Stimulated activated CD8-positive, alpha-beta memory T cell treated with anti-CD3 and anti-CD28 coated beads, Interleukin-12 subunit alpha, Interleukin-12 subunit beta, amount 100 ng/mL, for 4 hours (primary cell): Measurements from ENCODE around the gene OTUB2.

Source experiments
- DNase-seq: peaks from one replicate; pipeline ENCODE4 v3.0.0-alpha.2; 2020; ENCODE audit warnings: low read depth

The OTUB2 gene

DNA sequence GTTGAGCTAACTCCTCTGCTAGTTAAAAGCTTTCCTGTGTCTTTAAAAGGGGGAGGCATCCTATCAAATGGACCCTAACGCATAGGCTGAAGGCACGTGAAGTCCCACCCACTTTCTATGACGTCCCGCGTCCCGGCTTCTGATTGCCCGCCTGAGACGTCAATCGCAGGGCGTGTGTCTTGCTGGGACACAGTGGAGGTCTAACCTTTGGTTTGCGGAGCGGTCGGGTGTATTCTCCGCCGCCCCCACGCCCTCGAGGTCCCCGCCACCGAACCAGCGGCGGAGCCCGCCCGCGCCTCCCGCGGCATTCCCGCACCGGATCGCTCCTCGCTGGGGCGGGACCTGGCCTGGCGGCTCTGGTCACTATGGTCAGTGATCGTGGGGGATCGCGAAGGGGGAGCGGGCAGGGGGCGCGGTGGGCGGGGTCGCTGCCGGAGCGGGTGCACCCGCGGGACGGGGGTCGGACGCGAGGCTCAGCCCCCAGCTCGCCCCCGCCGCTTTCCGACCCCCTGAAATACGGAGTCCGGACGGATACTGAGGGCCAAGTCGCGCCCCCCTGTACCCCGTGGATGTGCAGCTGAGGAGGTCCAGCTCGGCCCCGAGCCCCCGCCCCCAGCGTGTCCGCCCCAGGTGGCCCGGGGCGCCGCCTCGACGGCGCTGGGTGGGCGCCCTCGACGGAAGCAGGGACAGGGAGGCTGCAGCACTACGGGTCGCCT is at the start of gene OTUB2:
TSS of gene OTUB2 (plus strand) at position 168 of the 716 bp plus-strand sequence. CDS start at position 366, 198 bp downstream.
- DNase-seq, result peak; percentile 88

DNA sequence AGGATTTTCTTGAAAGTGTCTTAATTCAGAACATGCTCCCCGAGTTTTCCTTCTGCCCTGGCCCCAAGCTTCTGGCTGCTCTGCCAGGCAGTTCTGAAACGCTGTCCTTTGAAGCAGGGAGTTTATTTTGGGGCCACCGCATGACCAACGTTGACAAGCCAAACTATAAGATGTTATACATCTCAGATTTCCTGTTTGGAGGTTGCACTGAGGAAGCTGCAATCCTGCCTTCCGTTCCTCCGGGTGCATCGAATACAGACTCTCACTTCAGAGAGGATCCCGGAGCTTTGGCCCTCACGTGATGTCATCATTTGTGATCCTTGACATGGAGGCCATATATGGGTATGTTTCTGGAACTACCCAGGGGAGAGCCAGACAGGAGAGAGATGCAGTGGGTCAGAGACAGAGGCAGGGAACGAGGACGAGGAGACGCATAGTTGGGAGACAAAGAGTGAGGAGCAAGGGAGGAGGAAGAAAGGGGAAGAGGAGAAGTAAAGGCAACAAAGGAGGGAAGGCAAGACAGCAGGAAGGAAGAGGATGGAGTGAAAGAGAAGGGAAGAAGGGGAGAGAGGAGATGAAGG is 49.6 kb upstream of the OTUB2 start, which contains the start of gene ASB2:
TSS of gene ASB2 (minus strand) at position 94 of the 581 bp plus-strand sequence. CDS start 12,031 bp downstream, outside the sequence.
- no peak for DNase-seq

DNA sequence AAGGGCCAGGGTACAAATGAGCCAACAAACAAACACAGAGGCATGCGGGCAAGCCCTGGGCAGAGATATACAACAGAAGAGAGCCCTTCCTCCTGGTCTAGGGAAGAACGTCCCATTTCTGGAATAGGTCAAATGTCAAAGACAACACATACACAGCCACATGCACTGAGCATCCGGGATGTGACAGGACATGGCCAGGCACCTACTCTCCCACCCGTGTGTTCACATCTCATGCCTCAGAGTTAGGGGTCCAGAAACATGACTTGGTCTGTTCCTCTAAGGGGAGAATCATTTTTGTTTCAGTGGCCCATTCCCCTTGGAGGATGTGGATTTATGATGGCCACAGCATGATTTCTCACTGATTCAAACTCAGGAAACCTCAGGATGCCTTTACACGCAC is 49.0 kb upstream of the OTUB2 start:
- no peak for DNase-seq

DNA sequence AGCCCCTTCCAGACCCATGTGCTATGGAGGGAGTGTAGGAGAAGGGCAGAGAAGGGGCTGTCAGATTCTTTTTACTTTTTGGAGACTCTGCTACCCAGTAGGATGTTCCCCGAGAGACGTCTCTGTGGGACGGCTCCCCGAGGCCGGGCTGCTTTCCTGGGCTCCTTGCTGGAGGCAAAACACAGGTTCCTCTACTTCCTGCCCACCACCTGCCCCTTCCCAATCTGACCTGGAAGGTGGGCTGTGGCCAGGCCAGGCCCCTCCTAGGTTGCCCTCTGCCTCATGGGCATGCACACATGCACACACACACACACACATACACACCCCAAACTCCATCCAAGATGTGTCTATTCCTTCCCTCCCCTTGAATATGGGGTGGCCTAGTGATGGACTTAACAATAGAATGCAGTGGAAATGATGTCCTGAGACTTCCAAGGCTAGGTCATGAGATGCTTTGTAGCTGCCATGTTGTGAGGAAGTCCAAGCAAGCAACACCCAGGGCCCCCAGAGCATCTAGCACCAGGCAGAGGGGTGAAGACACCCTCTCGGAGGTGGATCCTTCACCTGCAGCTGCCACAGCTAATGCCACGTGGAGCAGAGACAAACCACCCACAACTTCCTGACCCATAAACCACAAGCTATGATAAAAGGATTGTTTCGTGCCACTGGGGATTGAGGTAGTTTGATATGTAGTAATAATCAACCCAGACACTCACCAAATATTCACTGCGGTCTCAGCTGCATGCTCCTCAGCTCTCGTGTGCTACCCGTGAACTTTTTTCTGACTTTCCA is 48.2 kb upstream of the OTUB2 start:
- peak; percentile 44 for DNase-seq

DNA sequence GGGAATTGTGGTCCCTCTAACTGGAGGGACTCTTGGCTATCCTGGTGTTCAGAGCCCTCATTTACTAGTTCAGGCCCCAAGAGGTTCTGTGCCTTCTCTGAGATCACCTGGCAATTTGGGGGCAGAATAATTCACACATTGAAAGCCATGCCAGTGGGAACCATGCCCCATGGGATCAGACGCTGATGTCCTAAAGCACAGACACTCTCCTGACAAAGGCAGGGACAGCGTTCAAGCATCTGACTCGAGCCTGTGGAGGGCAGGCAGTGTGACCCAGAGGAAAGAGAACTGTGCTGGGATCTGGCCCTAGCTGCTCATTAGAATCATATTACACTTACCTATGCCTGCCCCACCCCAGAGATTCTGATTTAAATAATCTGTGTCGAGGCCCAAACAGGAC is 47.4 kb upstream of the OTUB2 start:
- DNase-seq, result no peak

DNA sequence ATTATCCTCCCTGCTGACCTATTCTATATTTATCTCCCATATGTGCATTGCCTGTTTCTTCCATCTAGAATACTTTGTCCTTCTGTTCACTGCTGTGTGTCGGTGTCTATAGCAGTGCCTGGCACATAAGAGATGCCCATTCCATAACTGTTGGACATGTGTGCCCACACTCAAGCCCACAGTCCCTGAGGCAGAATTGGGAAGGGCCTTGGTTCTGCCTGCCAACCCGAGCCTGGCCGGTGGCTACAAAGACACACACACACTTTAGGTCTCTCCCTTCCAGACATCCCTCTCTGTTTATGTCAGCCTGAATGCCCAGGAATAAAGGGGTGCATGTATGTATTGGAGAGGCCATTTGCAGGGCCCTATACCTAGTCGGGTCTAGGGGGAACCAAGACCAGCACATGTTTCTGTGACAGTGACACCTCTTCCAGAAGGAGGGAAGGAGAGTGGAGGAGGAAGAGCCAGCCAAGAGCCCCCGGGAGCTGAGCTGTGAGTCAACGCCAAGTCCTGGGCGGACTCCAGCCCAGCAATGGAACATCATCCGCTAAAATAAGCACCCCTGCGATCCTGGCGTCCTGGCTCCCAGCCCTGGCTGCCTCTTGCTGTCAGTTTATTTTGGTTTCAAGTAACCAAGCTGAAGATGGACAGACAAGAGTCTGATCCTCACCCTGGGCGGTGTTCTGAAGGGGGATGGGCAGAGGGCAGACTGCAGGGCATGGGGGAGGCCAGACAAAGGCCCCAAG is 45.5 kb upstream of the OTUB2 start:
- no peak for DNase-seq

DNA sequence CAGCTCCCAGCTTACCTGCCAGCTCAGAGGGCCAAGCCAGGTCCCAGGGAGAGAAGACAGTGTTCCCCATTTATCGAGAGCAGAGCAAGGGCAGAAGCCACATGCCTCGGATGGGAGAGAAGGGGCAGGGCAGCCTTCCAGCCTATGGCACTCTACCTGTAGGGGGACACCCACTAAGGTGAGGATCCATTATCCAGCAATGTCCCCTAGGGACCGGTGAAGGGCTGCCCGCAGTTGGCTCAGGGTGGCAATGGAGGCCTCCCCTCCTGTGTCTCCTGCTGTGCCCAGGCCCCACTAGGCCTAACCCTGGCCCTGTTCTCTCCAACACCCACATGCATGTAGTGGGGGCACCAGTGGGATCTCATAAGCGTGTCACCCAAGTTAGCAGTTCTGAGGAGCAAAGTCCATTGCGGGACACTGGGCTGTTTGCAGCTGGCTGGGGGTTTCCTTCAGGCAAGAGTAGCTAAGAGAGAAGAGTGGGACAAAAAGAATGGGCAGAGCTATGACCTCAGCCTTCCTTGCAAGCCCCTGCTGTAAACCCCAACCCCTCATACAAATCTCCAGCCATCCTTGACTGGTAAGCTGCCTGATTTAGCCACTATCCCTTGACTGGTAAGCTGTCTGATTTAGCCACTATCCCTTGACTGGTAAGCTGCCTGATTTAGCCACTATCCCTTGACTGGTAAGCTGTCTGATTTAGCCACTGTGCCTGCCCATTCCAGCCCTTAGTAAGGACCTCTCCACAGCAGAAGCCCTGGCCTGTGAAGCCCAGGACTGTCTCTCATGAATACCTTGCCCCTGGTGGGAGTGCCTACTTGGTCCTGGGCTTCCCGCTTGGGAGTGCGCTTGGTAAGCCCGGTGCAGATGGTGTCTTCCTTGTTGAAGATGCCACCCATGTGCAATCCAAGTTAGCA is 44.6 kb upstream of the OTUB2 start:
- no peak for DNase-seq

DNA sequence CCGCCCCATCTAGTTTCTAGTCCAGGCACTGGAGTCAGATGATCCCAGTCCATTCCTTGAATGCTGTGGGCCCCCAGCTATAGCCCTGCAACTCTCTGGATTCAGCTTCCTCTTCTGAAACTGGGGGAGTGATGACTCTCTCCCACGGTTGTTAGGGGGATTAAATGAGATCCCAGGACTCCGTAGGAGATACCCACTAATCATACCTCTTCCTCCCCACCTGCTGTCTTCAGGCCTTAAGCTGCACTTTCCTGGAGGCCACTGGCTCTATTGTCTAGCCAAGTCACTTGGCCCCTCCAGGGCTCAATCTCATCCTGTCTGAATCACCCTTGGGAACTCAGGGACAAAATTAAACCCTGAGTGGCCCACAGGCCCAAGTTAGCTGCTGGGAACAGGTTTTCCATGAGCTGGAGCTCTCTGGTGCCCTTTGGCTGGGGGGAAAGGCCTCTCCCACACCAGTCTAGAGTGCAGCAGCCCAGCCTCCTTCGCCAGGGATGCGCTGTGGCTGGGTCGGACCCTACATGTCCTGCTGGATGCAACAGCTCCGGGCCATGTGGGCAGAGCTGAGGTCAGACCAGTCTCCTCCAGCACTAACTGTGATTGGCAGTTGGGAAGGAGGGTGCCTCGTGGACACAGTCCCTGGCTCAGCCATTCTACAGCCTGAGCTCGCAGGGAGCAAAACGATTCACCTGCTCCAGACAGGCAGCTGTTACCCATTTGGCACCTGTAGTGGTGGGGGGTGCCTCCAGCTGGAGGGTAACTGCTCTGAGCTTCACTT is 43.7 kb upstream of the OTUB2 start:
- DNase-seq, result no peak

DNA sequence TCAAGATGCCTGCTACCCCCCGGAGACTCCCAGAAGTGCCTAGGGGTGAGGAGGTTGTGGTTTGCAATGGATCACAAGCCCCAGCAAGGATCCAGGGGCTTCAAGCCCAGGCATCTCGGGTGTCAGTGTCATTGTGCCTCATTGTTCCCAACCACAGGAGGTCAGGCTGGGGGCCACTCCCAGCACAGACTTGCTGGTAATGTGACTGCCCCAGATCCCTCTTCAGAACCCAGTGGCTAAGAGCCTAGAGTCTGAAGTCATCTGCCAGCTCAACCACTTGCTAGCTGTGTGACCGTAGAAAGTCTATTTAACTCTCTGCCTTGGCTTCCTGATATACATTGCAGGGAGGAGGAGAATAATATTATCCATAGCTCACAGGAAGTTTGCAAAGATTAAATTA is 42.1 kb upstream of the OTUB2 start:
- no peak for DNase-seq

DNA sequence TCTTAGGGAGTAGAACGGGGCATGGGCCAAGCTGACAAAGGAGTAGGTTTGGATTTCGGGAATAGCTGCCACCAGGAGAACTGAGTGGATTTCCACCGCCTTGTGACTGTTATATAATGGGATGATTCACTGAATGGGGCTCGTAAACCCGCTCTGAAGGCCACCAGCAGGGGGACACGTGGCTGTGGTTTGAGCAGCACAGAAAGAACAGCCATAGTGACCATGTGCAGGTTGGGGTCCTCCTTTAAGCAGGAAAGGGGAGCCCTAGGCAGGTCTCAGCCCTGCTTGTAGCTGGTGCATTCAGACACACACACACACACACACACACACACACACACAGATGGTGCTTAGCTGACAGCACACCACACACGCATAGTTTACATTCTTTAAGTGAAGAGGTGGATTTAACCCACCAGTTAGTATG is 41.1 kb upstream of the OTUB2 start:
- no peak for DNase-seq

DNA sequence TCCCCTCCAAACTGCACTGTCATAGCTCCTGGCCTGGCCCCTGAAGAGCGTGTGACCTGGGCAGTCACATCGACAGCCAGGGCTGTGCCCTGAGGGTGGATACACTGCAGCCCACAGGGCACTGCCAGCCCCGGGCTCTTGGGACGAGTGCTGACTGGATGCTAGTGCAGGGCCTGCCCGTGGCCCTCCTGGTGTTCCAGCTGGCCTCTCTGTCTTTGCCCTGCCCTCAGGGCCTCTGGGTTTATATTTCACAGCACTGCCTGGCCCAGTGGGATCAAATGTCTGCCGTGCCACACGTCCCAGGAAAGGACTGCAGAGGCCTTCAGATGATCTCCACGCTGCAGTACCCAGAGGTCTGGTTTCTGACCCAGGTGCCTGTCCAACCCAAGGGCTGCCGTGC is 39.2 kb upstream of the OTUB2 start:
- no peak for DNase-seq

DNA sequence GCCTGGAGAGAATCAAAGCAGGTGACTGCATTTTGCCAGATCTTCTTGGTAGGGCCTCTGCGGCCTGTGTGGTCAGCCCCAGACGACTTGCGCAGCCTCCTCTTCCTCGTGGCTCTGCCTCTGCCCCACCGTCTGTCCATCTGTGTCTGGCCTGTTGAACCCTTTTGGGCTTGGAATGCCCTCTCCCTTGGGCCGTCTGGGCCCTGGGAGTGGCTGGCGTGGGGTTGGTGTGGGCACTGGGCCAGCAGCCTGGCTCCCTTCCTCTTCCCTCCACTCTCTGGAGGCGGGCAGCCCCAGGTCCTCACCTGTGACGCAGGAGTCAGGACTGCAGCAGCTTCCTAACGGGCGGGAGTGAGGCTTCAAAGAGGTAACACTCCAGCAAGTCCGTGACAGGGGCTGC is 38.8 kb upstream of the OTUB2 start:
- no peak for DNase-seq

DNA sequence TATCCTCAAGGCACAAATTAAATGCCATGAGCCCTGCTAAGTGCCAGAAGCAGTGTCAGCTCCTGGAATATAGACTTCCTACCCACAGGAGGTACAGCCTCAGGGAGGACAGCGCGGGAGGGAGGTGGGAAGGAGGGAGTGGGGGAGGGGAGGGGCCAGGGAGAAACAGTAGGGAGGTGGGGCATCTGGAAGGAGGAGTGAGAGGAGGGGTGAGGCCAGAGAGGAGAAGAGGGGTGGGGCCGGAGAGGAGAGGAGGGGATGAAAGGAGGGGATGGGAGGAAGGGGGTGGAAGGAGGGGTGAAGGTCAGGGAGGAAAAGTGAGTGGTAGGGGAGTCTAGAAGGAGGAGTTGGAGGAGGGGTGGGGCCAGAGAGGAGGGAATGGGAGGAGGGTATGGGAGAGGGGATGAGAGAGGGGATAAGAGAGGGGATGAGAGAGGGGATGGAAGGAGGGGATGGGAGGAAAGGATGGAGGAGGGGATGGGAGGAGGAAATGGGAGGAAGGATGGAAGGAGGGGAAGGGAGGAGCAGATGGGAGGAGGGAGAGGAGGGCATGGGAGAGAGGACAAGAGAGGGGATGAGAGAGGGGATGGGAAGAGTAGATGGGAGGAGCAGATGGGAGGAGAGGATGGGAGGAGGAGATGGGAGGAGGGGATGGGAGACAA is 38.2 kb upstream of the OTUB2 start:
- no peak for DNase-seq

DNA sequence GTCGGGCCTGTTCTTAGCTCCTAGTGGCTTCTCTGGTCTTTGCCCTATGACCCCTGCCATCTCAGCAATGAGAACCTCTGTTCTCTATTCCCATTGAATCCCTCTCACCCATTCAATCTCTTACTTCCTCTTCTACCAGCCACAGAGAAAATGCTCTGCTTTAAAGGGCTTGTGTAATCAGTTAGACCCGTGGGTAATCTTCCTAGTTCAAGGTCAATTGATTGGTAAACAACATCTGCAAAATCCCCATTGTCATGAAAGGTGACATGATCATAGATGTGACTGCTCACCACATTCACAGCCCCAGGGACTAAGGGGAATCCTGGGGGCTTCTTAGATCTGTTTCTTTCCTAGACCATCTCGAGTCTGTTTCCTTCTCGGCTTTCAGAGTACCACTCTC is 36.2 kb upstream of the OTUB2 start:
- no peak for DNase-seq

DNA sequence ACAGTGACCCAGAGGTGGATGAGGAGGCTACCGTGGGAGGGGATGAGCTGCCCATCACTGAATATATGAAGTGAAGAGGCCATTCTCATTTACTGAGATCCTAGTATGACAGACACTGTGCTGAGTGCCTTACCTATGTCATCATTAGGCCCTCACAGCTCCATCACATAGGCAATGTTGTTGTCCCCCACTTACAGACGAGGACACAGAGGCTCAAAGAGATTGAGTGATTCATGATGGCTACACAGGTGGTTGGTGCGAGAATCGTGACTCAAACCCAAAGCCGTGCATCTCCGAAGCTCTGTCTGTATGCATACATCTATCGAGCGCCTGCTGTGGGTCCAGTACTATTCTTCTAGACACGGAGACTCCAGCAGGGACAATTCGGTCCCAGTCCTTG is 34.9 kb upstream of the OTUB2 start:
- no peak for DNase-seq

DNA sequence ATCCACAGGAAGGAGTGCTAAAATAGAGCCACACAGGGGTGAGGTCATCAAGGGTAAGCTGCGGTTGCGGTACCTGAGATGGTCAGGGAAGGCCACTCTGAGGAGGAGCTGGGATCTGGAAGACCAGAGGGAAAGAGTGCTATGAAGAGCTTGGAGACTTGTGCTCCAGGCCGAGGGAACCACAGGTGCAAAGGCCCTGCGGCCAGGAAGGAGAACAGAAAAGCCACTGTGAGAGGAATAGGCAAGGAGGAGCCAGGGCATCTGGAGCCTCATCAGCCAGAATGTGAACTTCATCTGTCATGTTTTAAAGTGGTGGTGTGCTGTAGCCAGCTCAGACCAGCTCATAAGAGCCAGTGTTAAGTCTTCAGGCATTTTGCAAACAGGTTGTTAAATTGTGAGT is 34.5 kb upstream of the OTUB2 start:
- no peak for DNase-seq

DNA sequence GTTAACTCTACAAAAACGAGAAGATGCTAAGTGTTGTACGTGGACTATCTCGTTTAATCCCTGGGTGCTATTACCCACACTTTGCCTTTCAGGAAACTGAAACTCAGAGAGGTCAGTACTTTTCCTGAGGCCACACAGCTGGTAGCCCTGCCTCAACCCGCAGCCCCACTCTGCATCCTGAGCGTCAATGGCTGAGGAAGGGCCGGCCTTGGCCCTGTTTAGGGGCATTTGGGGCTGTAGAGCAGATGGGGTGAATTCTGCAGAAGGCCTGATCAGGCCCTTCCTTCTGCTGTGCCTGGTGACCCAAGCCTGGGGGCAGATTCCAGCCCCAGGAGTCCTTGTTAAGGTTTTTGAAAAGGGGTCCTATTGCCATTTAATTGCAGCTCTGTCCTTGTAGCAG is 32.8 kb upstream of the OTUB2 start:
- DNase-seq, result no peak

DNA sequence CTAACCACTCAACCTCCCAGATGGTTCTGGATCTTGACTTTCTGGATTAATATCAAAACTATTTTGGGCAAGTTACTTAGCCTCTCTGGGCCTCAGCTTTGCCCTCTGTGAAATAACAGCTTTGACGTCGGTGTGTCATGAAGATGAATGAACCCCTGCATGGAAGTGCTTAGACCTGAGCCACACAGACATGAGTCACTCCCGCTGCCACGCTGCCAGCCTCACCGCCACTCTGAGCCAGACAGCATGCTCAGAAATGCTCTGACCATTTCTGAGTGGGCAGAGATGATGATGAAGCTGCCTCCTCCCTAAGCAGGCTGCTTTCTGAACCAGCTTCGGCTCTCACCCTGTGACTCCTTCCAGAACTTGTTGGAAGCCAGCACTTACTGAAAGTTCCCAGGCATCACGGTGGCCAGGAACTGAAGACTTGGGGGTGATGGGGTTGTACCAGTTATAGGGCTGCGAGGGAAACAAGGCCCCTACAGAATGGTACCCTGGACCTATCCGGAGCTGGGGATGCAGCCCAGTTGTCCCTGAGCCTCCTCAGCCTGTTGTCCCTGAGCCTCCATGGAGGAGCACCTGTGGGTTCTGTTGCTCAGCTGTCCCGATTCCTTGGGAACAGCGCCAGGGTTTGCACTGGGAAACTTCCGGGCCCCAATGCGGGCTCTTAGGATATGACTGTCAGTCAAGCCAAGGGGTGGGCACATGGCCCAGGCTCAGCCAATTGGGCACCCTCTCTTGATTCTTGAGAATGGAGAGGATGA is 31.0 kb upstream of the OTUB2 start:
- DNase-seq, result peak; percentile 31

DNA sequence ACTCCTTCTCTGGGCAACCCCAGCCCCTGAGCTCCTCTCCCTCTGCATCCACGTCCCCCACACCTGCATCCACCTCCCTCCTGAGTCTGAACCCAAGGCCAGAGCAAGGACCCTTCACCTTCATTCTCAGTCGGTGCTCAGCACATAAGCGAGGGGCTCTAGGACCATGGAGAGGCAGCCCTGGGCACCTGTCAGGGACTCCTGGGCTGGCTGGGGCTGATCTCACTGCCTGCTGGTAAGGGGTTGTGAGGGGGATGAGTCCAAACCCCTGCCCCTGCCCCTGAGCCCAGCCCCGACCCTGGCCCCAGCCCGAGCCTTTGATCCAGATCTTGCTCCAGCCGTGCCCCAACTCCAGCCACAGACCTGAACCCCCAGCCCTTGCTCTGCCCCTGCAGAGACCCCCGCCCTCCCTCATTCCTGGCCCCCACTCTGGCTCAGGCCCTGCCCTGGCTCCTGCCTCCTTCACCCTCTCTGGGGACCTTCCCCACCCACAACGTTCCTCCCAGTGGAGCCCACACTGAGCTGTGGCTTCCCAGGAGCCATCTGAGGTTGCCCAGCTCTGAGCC is 29.9 kb upstream of the OTUB2 start:
- DNase-seq, result no peak
